A204.1 (cell line): ENCODE measurements around the gene UBL4A.

ENCODE experiments used
- FAIRE-seq: peaks from 2 replicates; lab custom pipeline; 2012; peaks lifted over from hg19 to GRCh38; lab: Jason Lieb, UNC

UBL4A gene

DNA sequence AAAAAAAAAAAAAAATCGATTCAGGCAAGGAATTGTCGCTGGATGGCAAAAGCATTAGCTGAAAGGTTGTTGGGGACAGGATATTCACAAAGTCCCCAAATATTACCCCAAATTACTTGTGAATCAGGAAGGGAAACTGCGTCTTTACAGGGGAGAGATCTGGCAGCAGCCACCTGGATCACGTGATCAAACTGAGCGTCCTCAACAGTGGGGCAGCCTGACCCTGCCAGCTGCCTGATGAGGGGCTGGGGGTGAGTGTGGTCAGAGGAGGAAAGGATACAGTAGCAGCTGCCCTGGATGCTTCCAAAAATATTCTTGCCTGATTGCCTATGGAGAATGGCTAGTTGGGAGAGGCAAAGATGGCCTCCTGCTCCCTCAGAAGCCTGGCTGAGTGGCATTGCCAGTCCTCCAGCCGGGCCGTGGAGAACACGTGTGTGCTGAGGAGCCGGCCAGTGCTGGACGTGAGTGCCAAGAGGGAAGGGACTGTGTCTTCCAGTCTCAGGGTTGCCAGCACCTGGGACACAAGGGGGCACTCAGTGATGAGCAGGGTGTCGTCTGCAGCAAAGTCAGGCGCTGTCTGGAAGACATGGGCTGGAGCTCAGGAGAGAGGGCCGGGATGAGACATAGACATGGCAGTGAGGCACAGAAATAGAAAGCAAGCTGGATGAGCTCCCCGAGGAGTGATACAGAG is 4.4 kb downstream of the UBL4A start:
- no peak for FAIRE-seq

DNA sequence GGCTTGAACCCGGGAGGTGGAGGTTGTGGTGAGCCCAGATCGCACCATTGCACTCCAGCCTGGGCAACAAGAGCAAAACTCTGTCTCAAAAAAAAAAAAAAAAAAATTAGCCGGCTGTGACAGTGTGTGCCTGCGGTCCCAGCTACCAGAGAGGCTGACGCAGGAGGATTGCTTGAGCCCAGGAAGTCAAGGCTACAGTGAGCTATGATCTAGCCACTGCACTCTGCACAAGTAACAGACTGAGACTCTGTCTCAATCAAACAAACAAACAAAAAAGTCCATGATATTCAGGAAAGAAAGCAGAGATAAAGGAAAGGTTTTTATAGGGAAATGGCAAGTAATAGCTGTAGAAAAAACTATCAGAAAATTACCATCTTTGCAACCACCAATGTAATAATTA is 5.2 kb downstream of the UBL4A start:
- FAIRE-seq = no peak

DNA sequence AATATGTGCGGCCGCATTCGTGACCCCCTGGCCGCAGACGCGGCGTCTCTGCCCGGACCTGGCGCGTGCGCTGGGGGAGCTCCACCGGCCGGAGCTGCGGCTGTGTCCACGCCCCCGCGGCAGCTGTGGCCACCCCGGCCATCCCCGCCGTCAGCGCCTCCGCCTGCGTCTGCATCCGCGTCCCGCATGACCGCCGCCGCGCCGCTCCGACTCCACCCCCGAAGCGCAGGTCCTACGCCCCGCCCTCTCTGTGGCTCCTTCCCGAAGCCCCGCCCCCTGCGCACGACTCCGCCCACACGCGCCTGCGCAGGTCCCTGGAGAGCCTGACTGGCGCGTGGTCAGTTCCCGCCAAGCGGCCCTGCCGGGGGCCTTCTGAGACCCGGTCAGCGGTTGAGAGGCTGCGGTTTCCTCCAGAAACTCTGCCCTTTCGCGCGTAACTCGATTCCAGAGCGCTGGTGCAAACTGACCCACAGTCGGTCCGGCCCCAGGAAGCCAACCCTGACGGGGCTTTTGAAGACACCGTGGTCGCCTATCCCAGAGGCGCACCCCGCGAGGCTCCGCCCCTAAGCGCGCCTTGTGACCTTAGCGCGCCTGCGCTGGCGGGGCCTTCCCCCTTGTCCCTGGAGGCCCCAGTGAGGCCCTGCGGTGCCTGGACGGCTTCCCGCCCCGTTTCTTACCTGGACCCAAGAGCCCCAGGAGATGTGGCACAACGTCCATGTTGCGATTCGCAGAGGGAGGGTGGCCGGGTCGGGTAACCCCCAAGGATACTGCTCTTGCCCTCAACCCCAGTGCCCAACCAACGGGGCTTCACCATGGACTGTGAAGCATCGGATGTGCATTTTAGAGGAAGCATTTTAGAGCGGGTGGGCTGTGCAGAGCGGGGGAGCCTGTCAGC is 7.4 kb downstream of the UBL4A start, which contains the start of gene LAGE3:
LAGE3 (minus strand) TSS at position 554 of the 895 bp plus-strand sequence; CDS start at position 188, 366 bp downstream.
- no peak for FAIRE-seq

DNA sequence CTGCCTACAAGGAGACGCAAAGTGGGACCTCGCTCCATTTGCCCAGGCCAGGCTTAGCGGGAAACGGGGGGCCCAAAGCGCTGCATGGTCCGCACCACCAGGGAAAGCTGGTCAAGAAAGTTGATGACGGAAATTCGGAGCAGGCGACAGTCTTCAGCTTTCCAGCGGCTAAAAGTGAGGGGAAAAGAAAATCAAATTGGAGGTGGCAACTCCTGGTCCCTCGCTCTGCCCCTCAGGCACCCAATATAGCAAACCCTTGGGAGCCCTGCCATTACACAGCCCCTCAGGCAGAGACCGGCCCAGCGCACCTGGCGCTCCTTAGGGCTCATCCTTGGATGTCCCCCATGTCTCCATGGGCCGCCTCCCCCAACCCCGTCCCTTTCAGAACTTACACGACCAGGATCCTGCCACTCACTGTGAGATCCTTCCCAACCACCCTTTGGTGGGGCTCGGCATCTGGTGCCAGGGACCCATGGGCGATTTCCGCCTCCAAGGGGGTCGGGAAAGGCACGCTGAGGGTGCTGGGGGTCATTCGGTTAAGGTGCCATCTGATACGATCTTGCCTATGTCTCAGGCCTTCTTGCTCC is 8.4 kb downstream of the UBL4A start:
- no peak for FAIRE-seq

DNA sequence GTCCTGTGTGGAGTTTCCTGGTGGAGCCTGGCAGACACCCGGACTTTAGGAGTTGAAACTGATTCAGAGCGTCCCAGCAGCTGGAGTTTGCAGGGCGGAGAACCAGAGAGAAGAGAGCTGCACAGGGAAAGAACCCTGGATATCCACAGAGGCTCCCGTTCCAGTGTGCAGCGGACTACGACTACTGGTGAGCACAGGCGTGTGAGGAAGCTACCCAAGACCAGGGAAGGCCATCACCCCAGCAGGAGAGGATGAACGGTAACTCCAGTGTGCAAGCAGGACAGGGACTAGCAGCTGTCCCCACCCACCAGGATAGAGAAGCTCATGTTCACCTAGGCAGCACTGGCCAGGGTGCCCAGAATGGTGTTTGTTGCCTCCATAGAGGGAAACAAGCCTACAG is 9.6 kb downstream of the UBL4A start:
- no peak for FAIRE-seq

DNA sequence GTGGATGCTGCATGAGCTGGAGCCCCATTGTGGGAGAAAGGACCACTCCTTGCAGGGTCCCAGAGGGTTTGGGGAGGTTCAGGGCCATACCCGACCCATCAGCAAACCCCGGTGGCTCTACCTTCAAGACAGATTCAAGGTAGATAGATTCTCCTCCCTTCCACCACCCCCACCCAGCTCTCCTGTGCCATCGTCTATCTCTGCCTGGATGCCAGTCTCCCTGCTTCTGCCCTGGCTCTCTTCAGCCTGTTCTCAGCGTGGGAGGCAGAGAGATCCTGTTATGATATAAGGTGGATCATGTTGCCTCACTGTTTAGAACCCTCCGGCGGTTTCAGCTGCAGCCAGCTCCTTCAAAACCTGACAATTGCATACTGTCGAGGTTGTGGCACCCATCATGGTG is 12.7 kb downstream of the UBL4A start:
- no peak for FAIRE-seq

- no peak for FAIRE-seq
Measured at GRCh38 chrX:154472685-154473632, 13.5 kb downstream of the UBL4A start.

DNA sequence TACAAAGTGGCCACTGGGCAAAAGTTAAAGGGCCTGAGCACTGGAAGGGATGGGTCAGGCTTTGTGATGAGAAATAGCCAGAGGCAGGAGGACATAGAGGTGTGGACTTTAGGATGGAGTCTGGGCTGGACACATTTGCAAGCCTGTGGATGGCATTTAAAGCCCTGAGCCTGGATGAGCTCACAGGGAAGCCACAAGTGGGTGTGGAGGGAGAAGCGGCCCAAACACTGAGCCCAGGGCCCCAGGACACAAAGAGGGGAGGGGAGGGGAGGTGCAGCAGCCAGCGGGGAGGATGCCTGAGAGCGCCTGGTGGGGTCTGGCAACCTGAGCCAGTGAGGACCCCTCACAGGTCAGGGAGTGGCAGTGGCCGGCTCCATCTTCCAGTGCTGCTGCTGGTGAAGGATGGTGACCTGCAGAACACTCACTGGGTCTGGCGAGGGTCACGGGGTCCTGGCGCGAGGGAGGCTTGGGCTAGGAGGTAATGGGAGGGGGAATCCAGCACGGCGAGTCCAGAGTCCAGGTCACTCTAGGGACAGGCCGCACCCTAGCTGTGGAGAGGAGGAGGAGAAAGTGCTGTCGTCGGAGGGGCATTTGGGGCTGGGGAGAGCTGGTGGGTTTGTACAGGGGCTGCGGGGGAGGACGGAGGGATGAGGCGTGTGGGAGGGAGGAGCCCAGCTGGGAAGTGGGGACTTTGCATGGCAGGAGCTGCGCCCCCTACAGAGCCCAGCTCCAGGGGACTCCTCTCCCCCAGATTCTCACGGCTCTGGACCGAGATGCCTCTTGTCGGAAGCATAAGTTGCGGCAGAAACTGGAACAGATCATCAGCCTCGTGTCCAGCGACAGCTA is 14.4 kb downstream of the UBL4A start:
- no peak for FAIRE-seq

GRCh38 chrX:154470914-154471568 is 15.4 kb downstream of the UBL4A start:
- no peak for FAIRE-seq

GRCh38 chrX:154470434-154470833 is 16.0 kb downstream of the UBL4A start:
- FAIRE-seq = no peak

DNA sequence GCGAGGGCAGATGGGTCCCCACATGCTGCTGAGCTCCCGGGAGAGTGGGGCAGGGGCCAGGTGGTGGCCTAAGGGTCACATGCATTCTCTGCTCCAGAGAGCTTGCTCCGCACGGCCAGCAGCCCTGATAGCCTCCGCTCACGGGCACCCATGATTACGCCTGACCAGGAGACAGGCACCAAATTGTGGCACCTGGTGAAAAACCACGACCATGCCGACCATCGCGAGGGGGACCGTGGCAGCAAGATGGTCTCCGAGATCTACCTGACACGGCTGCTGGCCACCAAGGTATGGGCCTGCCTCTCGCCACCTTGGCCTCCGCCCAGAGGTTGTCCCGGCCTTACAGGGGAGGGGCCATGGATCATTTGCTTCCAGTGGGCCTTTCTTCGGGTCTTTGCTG is 16.5 kb downstream of the UBL4A start:
- FAIRE-seq = no peak

DNA sequence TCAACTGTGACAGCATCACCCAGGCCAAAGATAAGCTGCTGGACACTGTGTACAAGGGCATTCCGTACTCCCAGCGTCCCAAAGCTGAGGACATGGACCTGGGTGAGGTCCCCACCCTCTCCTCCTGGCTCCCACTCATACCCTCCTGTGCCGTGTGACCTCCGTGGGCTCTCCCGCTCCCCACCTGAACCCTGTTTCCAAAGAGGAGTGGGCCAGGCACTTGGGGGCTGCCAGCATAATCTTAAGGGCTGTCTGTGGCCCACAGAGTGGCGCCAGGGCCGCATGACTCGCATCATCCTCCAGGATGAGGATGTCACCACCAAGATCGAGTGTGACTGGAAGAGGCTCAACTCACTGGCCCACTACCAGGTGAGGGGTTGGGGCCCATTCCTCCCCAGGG is 17.3 kb downstream of the UBL4A start:
- no peak for FAIRE-seq

DNA sequence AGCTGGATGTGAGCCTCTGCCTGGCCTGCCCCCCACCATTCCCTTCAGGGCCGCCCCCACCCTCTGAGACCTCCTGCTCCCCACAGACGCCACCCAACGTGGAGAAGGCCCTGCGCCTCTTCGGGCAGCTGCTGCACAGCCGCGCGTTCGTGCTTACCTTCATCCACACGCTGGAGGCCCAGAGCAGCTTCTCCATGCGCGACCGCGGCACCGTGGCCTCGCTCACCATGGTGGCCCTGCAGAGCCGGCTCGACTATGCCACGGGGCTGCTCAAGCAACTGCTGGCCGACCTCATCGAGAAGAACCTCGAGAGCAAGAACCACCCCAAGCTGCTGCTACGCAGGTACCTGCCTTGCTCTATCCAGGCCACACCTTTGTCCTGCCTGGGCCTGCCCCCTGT is 18.2 kb downstream of the UBL4A start:
- FAIRE-seq = no peak

GRCh38 chrX:154467556-154467955 is 18.9 kb downstream of the UBL4A start:
- no peak for FAIRE-seq

- FAIRE-seq = no peak
Measured at GRCh38 chrX:154466907-154467306, 19.5 kb downstream of the UBL4A start.

GRCh38 chrX:154466036-154466435 is 20.4 kb downstream of the UBL4A start:
- no peak for FAIRE-seq

- no peak for FAIRE-seq
Measured at GRCh38 chrX:154465601-154466000, 20.8 kb downstream of the UBL4A start.

- FAIRE-seq = no peak
Measured at GRCh38 chrX:154464806-154465365, 21.5 kb downstream of the UBL4A start.

- FAIRE-seq = no peak
Measured at GRCh38 chrX:154463611-154464220, 22.7 kb downstream of the UBL4A start.

- FAIRE-seq = no peak
Measured at GRCh38 chrX:154462396-154462795, 24.0 kb downstream of the UBL4A start.
